HepG2 (cell line): ENCODE results near the gene FBXO11. TPM values are rescaled to one million over a fixed set of nuclear protein-coding genes. Genes with fewer than 3 reads are reported as not detected.

Source experiments
- DNMT1 ChIP-seq: sonication (generic); formaldehyde crosslinking; IDR thresholded peaks from 2 replicates; pipeline ENCODE4 v1.5.1; 2020; ENCODE audit warnings: mild to moderate bottlenecking, missing genetic modification reagents
- JARID2 ChIP-seq: sonication (generic); formaldehyde crosslinking; IDR thresholded peaks from 2 replicates; pipeline ENCODE4 v1.8.1; 2023; ENCODE audit warnings: missing genetic modification reagents, inconsistent platforms; ENCODE audit not compliant: insufficient replicate concordance
- KLF6 ChIP-seq: IDR thresholded peaks from 2 replicates; pipeline ENCODE4 v1.8.0; 2016; ENCODE audit warnings: missing biosample characterization, missing genetic modification reagents
- MTA3 ChIP-seq: sonication (generic); formaldehyde crosslinking; IDR thresholded peaks from 2 replicates; pipeline ENCODE4 v1.4.0; 2020; ENCODE audit warnings: missing genetic modification reagents
- RBM39 ChIP-seq: fragments of 200-400 bp; formaldehyde crosslinking; IDR thresholded peaks from one replicate; pipeline ENCODE4 v1.6.1; 2018; ENCODE audit warnings: antibody characterized with exemption, mild to moderate bottlenecking, low read depth, low read length; ENCODE audit not compliant: poor library complexity, severe bottlenecking
- YEATS2 ChIP-seq: sonication (generic); formaldehyde crosslinking; IDR thresholded peaks from 2 replicates; pipeline ENCODE4 v1.4.0; 2020; ENCODE audit warnings: missing genetic modification reagents, borderline replicate concordance
- ZFP37 ChIP-seq: sonication (generic); formaldehyde crosslinking; IDR thresholded peaks from 2 replicates; pipeline ENCODE4 v1.4.0; 2020; ENCODE audit warnings: missing genetic modification reagents, borderline replicate concordance
- ZFY ChIP-seq: sonication (generic); formaldehyde crosslinking; IDR thresholded peaks from 2 replicates; pipeline ENCODE4 v1.4.0; 2020; ENCODE audit warnings: missing genetic modification reagents
- ZNF543 ChIP-seq: sonication (generic); formaldehyde crosslinking; IDR thresholded peaks from 2 replicates; pipeline ENCODE4 v1.4.0; 2020; ENCODE audit warnings: mild to moderate bottlenecking, missing genetic modification reagents
- ZNF547 ChIP-seq: sonication (generic); formaldehyde crosslinking; IDR thresholded peaks from 2 replicates; pipeline ENCODE4 v1.5.1; 2020; ENCODE audit warnings: mild to moderate bottlenecking, missing genetic modification reagents
- ZNF629 ChIP-seq: sonication (generic); formaldehyde crosslinking; conservative IDR thresholded peaks from 2 replicates; pipeline ENCODE4 v1.5.0; 2020; ENCODE audit warnings: missing genetic modification reagents
- ZNF737 ChIP-seq: sonication (generic); formaldehyde crosslinking; IDR thresholded peaks from 2 replicates; pipeline ENCODE4 v1.5.0; 2020; ENCODE audit warnings: missing genetic modification reagents, mild to moderate bottlenecking, borderline replicate concordance
- ZNF768 ChIP-seq: sonication (generic); formaldehyde crosslinking; IDR thresholded peaks from 2 replicates; pipeline ENCODE4 v1.4.0; 2020; ENCODE audit warnings: missing genetic modification reagents
- polyA plus RNA-seq, 8 experiments: library from polyadenylated mRNA; depleted of rRNA in 3 of 8; stranded (reverse) in 7 of 8; unstranded in 1 of 8; fragments of >200 nt; fragmentation: Illumina TruSeq in 4 of 8; extraction: Trizol in 4 of 8; gene quantifications; 2 replicates each; pipeline versions ENCODE4 v1.2.1 to v1.2.3, GENCODE V29; 2011 to 2016; ENCODE audit warnings: low read depth in 4 of 8, missing spikeins in 1 of 8, mixed read lengths in 1 of 8; ENCODE audit not compliant: insufficient read depth in 1 of 8
- total RNA-seq, 5 experiments: library from RNA; depleted of rRNA; stranded (reverse); fragments of >200 nt; fragmentation: Illumina TruSeq; extraction: Trizol; gene quantifications; 2 replicates each; pipeline ENCODE4 v1.2.3, GENCODE V29; 2016; ENCODE audit warnings: low read depth in 1 of 5
- TF ChIP-seq, protein P1 (sequence below): sonication (generic); formaldehyde crosslinking; IDR thresholded peaks from 2 replicates; pipeline ENCODE4 v1.4.0; 2020; ENCODE audit warnings: missing genetic modification reagents; ENCODE audit errors: not compliant biosample characterization
- TF ChIP-seq, protein P2 (sequence below): sonication (generic); formaldehyde crosslinking; IDR thresholded peaks from 2 replicates; pipeline ENCODE4 v1.4.0; 2020; ENCODE audit warnings: missing genetic modification reagents
- TF ChIP-seq, protein P3 (sequence below), 2 experiments: IDR thresholded peaks; 2 replicates each; pipeline ENCODE4 v1.6.1; 2011 to 2012; ENCODE audit warnings: low read length in 2 of 2, borderline replicate concordance in 1 of 2, low read depth in 1 of 2, mild to moderate bottlenecking in 1 of 2, moderate library complexity in 1 of 2
- TF ChIP-seq, protein P4 (sequence below): sonication (generic); formaldehyde crosslinking; IDR thresholded peaks from 2 replicates; pipeline ENCODE4 v1.5.1; 2020; ENCODE audit warnings: mild to moderate bottlenecking, missing genetic modification reagents, borderline replicate concordance
- TF ChIP-seq, protein P5 (sequence below): sonication (generic); formaldehyde crosslinking; IDR thresholded peaks from 2 replicates; pipeline ENCODE4; 2020; ENCODE audit warnings: missing genetic modification reagents, mild to moderate bottlenecking, borderline replicate concordance

The FBXO11 gene
- total and polyA plus RNA-seq, 2 of the 13 experiments (the other 11 are each of a cell fraction or from before 2014, with no cell fraction given): 27.9 to 47.6 TPM

DNA sequence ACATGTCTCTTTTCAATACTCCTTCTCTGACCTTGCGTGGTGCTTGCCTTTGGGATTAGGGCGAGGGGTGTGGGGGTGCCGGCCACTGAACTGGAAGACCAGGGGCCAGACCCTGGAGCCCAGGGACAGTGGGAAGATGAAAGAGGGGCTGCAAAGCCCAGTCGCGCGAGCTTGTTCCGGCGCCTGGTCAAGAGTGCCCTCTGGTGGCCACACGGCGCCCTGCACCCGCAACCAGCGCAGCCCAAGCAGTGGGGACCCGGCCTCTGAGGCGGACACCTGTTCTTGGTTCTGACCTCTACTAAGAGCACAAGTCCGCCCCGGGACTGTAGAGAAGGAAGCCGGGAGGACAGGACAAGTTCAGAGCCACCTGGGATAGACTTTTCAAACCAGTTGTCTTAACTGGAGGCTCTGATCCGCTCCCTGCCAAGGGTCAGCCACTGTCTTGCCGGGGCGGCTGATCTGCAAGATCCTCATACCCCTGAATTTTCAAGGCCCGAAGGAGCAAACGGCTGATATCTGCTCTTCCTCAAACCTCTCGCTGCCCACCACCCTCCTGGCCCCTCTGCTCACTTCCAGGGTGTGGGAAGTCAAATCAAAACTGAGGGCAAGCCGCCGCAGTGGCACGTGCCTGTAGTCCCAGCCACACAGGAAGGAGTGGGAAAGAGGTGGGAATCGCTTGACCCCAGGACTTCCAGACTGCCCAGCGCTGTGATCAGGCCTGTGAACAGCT is 138.3 kb downstream of the FBXO11 start (continued):
- TF ChIP-seq RBM39: peak; percentile 64
- TF ChIP-seq ZFY (CRISPR knock-in tag): 0 out of 2 replicates have a peak, but pooled peaks have one; percentile 28
- peak; percentile 51; the same call in 1 of the 2 replicates for TF ChIP-seq ZNF547
- TF ChIP-seq, protein P1, sequence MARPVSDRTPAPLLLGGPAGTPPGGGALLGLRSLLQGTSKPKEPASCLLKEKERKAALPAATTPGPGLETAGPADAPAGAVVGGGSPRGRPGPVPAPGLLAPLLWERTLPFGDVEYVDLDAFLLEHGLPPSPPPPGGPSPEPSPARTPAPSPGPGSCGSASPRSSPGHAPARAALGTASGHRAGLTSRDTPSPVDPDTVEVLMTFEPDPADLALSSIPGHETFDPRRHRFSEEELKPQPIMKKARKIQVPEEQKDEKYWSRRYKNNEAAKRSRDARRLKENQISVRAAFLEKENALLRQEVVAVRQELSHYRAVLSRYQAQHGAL (CRISPR knock-in tag): no peak
- peak; percentile 47; the same call in 1 of the 2 replicates for TF ChIP-seq ZNF768 (CRISPR knock-in tag)
- TF ChIP-seq, protein P2, sequence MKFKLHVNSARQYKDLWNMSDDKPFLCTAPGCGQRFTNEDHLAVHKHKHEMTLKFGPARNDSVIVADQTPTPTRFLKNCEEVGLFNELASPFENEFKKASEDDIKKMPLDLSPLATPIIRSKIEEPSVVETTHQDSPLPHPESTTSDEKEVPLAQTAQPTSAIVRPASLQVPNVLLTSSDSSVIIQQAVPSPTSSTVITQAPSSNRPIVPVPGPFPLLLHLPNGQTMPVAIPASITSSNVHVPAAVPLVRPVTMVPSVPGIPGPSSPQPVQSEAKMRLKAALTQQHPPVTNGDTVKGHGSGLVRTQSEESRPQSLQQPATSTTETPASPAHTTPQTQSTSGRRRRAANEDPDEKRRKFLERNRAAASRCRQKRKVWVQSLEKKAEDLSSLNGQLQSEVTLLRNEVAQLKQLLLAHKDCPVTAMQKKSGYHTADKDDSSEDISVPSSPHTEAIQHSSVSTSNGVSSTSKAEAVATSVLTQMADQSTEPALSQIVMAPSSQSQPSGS (CRISPR knock-in tag): 0 out of 2 replicates have a peak, but pooled peaks have one; percentile 30
- peak; percentile 71 for TF ChIP-seq JARID2 (CRISPR knock-in tag)
- TF ChIP-seq KLF6: peak; percentile 66; the same call in 1 of the 2 replicates
- TF ChIP-seq ZNF543 (CRISPR knock-in tag): no peak
- TF ChIP-seq, protein P3, sequence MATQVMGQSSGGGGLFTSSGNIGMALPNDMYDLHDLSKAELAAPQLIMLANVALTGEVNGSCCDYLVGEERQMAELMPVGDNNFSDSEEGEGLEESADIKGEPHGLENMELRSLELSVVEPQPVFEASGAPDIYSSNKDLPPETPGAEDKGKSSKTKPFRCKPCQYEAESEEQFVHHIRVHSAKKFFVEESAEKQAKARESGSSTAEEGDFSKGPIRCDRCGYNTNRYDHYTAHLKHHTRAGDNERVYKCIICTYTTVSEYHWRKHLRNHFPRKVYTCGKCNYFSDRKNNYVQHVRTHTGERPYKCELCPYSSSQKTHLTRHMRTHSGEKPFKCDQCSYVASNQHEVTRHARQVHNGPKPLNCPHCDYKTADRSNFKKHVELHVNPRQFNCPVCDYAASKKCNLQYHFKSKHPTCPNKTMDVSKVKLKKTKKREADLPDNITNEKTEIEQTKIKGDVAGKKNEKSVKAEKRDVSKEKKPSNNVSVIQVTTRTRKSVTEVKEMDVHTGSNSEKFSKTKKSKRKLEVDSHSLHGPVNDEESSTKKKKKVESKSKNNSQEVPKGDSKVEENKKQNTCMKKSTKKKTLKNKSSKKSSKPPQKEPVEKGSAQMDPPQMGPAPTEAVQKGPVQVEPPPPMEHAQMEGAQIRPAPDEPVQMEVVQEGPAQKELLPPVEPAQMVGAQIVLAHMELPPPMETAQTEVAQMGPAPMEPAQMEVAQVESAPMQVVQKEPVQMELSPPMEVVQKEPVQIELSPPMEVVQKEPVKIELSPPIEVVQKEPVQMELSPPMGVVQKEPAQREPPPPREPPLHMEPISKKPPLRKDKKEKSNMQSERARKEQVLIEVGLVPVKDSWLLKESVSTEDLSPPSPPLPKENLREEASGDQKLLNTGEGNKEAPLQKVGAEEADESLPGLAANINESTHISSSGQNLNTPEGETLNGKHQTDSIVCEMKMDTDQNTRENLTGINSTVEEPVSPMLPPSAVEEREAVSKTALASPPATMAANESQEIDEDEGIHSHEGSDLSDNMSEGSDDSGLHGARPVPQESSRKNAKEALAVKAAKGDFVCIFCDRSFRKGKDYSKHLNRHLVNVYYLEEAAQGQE (IDR thresholded peaks at IDR 0.05; ENCODE audit: borderline replicate concordance in 1 of 2, low read depth in 1 of 2, low read length in 2 of 2): no peak
- TF ChIP-seq ZFP37 (CRISPR knock-in tag): 0 out of 2 replicates have a peak, but pooled peaks have one; percentile 63
- peak; percentile 28; the same call in 1 of the 2 replicates for TF ChIP-seq YEATS2 (CRISPR knock-in tag)
- TF ChIP-seq ZNF737 (CRISPR knock-in tag): 0 out of 2 replicates have a peak, but pooled peaks have one; percentile 31
- peak; percentile 93 for TF ChIP-seq DNMT1 (CRISPR knock-in tag)
- no peak for TF ChIP-seq ZNF629
- TF ChIP-seq, protein P4, sequence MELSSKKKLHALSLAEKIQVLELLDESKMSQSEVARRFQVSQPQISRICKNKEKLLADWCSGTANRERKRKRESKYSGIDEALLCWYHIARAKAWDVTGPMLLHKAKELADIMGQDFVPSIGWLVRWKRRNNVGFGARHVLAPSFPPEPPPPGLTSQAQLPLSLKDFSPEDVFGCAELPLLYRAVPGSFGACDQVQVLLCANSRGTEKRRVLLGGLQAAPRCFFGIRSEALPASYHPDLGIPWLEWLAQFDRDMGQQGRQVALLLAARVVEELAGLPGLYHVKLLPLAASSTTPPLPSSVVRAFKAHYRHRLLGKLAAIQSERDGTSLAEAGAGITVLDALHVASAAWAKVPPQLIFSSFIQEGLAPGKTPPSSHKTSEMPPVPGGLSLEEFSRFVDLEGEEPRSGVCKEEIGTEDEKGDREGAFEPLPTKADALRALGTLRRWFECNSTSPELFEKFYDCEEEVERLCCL: no peak
- TF ChIP-seq, protein P5, sequence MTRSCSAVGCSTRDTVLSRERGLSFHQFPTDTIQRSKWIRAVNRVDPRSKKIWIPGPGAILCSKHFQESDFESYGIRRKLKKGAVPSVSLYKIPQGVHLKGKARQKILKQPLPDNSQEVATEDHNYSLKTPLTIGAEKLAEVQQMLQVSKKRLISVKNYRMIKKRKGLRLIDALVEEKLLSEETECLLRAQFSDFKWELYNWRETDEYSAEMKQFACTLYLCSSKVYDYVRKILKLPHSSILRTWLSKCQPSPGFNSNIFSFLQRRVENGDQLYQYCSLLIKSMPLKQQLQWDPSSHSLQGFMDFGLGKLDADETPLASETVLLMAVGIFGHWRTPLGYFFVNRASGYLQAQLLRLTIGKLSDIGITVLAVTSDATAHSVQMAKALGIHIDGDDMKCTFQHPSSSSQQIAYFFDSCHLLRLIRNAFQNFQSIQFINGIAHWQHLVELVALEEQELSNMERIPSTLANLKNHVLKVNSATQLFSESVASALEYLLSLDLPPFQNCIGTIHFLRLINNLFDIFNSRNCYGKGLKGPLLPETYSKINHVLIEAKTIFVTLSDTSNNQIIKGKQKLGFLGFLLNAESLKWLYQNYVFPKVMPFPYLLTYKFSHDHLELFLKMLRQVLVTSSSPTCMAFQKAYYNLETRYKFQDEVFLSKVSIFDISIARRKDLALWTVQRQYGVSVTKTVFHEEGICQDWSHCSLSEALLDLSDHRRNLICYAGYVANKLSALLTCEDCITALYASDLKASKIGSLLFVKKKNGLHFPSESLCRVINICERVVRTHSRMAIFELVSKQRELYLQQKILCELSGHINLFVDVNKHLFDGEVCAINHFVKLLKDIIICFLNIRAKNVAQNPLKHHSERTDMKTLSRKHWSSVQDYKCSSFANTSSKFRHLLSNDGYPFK (CRISPR knock-in tag): peak; percentile 48; the same call in 1 of the 2 replicates
- TF ChIP-seq MTA3 (CRISPR knock-in tag): no peak
